ENCODE results near the gene HMGCR. TPM values are rescaled to one million over a fixed set of nuclear protein-coding genes. Genes with fewer than 3 reads are reported as not detected.

Gene HMGCR
- total RNA-seq, 1 experiment from 2014 or later, result 101 TPM

DNA sequence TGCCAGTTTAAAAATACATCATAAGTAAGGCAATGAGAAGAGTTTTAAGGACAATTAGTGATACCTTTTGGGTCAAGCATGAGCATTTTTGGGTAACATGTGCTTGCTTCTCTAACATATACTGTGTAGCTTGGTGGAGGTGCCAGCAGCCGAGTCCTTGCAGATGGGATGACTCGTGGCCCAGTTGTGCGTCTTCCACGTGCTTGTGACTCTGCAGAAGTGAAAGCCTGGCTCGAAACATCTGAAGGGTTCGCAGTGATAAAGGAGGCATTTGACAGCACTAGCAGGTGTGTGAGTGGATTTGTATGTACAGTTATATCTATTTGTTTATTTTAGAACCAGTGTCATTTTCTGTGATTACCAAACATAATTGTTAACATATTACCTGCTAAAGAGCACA, 18.2 kb downstream of the HMGCR start:
- Histone ChIP-seq H3K27me3 (ENCODE audit: insufficient read depth, low read length) (no peaks in the 10 kb centered on the region), H3K9me2 (ENCODE audit: insufficient read depth) (no peaks in the 10 kb centered on the region), H2AFZ (ENCODE audit: low read depth, low read length, poor library complexity, severe bottlenecking) (no peak overlapping the region), H3K4me1 (ENCODE audit: control insufficient read depth in 1 of 2, insufficient read depth in 2 of 2, low read length in 2 of 2) (no peaks in the 10 kb centered on the region), H3K9me3 (ENCODE audit: control insufficient read depth in 1 of 2, insufficient read depth in 1 of 2, low read depth in 1 of 2, low read length in 2 of 2) (no peaks in the 10 kb centered on the region), H3K4me3 (replicated peaks in 1 of 2; ENCODE audit: low read depth in 1 of 2, low read length in 2 of 2) (no peak overlapping the region), H3K4me2 (ENCODE audit: low read length) (no peak overlapping the region), H4K20me1 (ENCODE audit: insufficient read depth) (no peaks in the 10 kb centered on the region), H3K36me3 (ENCODE audit: control insufficient read depth in 1 of 2, insufficient read depth in 2 of 2, low read length in 2 of 2) (peaks cover 69 to 82% of the 10 kb centered on the region in 2 experiments), H3K27ac (ENCODE audit: low read depth, low read length) (no peak overlapping the region), H3K9ac (ENCODE audit: low read length) (no peak overlapping the region), H3K79me2 (ENCODE audit: insufficient read depth, low read length) (0 out of 2 replicates have a peak, but pooled peaks cover 5% of the 10 kb centered on the region)
- CTCF ChIA-PET, result no interaction called here
- POLR2A ChIA-PET, result no interaction called here
- DNase-seq (ENCODE audit: low read depth, low spot score) (no peak), ATAC-seq (no peak)
- TF ChIP-seq YY1 (IDR thresholded peaks at IDR 0.05; ENCODE audit: extremely low read depth, insufficient replicate concordance, low read depth, low read length) (no peak), POLR2AphosphoS5 (IDR thresholded peaks at IDR 0.05; ENCODE audit: low read depth, low read length) (no peak), CBX3 (IDR thresholded peaks at IDR 0.05; ENCODE audit: low read depth) (no peak), EZH2phosphoT487 (IDR thresholded peaks at IDR 0.05; ENCODE audit: borderline replicate concordance) (no peak), ELF1 (IDR thresholded peaks at IDR 0.05; ENCODE audit: borderline replicate concordance, low read depth) (no peak), EGR1 (IDR thresholded peaks at IDR 0.05; ENCODE audit: low read depth) (no peak), ZFX (IDR thresholded peaks at IDR 0.05) (no peak), POLR2A (IDR thresholded peaks at IDR 0.05; ENCODE audit: borderline replicate concordance, extremely low read depth, insufficient read depth, insufficient read length) (no peak), TCF7L2 (IDR thresholded peaks at IDR 0.05; ENCODE audit: borderline replicate concordance, extremely low read depth, insufficient read depth, insufficient read length) (no peak), ZNF274 (IDR thresholded peaks at IDR 0.05; ENCODE audit: low read depth, low read length) (no peak), JUND (IDR thresholded peaks at IDR 0.05) (no peak)
- TF ChIP-seq, protein P1, sequence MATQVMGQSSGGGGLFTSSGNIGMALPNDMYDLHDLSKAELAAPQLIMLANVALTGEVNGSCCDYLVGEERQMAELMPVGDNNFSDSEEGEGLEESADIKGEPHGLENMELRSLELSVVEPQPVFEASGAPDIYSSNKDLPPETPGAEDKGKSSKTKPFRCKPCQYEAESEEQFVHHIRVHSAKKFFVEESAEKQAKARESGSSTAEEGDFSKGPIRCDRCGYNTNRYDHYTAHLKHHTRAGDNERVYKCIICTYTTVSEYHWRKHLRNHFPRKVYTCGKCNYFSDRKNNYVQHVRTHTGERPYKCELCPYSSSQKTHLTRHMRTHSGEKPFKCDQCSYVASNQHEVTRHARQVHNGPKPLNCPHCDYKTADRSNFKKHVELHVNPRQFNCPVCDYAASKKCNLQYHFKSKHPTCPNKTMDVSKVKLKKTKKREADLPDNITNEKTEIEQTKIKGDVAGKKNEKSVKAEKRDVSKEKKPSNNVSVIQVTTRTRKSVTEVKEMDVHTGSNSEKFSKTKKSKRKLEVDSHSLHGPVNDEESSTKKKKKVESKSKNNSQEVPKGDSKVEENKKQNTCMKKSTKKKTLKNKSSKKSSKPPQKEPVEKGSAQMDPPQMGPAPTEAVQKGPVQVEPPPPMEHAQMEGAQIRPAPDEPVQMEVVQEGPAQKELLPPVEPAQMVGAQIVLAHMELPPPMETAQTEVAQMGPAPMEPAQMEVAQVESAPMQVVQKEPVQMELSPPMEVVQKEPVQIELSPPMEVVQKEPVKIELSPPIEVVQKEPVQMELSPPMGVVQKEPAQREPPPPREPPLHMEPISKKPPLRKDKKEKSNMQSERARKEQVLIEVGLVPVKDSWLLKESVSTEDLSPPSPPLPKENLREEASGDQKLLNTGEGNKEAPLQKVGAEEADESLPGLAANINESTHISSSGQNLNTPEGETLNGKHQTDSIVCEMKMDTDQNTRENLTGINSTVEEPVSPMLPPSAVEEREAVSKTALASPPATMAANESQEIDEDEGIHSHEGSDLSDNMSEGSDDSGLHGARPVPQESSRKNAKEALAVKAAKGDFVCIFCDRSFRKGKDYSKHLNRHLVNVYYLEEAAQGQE (IDR thresholded peaks at IDR 0.05; ENCODE audit: low read depth), result no peak
- TF ChIP-seq, protein P2, sequence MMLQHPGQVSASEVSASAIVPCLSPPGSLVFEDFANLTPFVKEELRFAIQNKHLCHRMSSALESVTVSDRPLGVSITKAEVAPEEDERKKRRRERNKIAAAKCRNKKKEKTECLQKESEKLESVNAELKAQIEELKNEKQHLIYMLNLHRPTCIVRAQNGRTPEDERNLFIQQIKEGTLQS (IDR thresholded peaks at IDR 0.05), result no peak
- no TSS peak for BruUV-seq (replicated peaks)
- RAD21 ChIA-PET (ENCODE audit: low non-redundant PET in 1 of 2, low total read pairs in 2 of 2, uncharacterized antibody in 2 of 2, unreplicated experiment in 2 of 2), result no interaction called here
- intact Hi-C loops (cut with micrococcal nuclease), result no loop called here
